ENCODE results near the gene AGBL1.
"Not testable (repeated sequence)": the region's sequence is repeated elsewhere in the genome, so short reads cannot be mapped to it uniquely, and the experiment has no call there.

Gene AGBL1

DNA sequence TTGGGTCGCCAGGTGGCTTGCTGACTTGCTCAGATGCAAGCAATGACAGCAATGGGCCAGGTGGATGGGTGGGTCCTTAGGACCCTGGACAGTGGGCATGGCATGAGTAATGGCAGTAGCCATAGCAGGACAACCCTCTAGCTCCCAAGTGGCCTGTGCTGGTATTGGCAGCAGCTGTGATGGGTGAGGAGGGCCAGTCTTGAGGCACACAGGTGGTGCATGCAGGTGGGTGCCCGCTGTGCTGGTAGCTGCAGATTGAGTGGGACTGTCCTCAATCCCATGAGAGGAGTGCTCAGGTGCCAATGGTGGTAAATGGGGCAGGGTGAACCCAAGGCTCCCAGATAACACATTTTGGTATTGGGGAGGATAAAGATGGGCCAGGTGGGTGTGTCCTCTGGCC is 24.2 kb downstream of the AGBL1 start:
- ChIA-PET CTCF (no interaction called here), POLR2A (no interaction called here)
- DNase-seq (ENCODE audit: extremely low spot score), result no peak
- TF ChIP-seq, protein P1, sequence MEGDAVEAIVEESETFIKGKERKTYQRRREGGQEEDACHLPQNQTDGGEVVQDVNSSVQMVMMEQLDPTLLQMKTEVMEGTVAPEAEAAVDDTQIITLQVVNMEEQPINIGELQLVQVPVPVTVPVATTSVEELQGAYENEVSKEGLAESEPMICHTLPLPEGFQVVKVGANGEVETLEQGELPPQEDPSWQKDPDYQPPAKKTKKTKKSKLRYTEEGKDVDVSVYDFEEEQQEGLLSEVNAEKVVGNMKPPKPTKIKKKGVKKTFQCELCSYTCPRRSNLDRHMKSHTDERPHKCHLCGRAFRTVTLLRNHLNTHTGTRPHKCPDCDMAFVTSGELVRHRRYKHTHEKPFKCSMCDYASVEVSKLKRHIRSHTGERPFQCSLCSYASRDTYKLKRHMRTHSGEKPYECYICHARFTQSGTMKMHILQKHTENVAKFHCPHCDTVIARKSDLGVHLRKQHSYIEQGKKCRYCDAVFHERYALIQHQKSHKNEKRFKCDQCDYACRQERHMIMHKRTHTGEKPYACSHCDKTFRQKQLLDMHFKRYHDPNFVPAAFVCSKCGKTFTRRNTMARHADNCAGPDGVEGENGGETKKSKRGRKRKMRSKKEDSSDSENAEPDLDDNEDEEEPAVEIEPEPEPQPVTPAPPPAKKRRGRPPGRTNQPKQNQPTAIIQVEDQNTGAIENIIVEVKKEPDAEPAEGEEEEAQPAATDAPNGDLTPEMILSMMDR (IDR thresholded peaks at IDR 0.05; ENCODE audit: control extremely low read depth, extremely low read depth, low read depth, missing control alignments), result no peak

DNA sequence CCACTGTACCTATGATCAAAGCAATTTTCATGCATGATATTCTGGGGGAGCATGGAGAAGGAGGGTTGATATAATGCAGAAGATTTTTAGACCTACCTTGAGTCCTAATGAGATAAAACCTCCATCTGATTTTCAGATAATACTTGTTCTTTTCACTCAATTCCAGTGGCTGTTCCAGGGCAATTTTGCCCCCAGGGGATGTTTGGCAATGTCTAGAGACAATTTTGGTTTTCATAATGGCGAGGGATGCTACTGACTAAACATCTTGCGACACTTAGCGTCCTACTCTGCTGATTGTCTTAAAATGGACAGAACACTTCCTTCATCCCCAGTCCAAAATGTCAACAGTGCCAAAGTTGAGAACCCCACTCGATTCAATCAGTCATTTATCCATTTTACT is 26.6 kb downstream of the AGBL1 start:
- TF ChIP-seq, protein P1 (IDR thresholded peaks at IDR 0.05; ENCODE audit: control extremely low read depth, extremely low read depth, low read depth, missing control alignments), result no peak
- DNase-seq (ENCODE audit: extremely low spot score), result no peak
- ChIA-PET CTCF (no interaction called here), POLR2A (no interaction called here)

DNA sequence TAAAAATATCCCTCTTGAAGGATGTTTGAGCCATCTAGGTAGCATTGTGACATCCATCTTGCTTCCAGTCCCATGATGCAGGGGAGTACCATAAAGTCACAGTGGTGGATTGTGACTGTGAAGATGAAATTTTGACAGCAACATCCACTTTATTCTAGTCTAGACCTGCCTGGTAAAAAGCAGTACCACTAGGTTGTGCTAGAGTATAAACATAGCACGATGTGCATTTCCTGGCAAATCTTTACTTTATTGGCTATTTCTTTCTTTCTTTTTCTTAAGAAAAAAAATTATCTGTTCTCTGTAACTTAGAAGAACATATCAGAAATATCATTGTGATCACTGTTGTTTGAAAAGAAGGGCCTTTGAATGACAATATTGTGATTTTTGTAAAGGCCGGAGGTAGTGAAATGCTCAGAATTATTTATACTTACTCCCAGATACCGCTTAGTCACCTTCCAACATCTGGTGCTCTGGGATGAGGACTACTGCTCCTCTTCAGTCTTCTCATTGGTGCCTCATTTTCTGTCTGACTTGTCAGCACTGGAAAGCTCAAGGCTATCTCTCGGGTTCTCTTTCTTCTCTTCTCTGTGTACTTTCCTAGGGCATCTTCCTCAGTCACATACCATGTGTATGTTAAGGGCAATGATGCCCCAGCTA is 35.6 kb downstream of the AGBL1 start:
- TF ChIP-seq, protein P1 (IDR thresholded peaks at IDR 0.05; ENCODE audit: control extremely low read depth, extremely low read depth, low read depth, missing control alignments), result no peak
- POLR2A ChIA-PET, result no interaction called here
- CTCF ChIA-PET, result no interaction called here
- no peak for DNase-seq (ENCODE audit: extremely low spot score)

DNA sequence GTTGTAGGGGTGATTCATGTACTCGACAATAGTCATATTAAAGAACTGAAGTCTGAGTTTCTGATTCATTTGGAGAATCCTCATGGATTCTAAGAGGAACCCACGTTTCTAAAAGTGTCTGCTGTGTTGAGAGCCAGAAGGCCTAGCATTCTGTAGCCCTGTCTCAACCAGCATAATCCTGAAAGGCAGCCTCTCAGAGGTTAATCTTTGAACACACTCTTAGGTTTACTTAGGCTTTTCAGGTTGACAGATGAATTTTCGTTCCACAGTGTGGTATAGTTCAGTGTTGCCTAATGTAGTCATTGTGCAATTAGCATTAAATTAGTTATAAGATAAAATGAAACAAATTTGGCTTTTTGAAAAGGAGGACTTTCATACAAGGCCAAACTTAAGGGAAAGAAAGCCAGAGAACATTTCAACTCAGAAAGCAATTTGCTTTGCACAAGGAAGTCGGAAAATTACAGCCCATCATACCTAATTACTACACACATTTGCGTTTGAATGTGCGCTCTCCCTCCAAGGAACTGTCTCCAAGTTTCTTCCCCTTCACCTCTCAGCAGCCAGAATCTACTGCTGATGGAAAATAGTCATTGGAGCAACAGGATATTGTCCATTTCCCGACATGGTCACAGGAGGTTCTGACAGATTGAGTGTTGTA is 42.0 kb downstream of the AGBL1 start:
- TF ChIP-seq, protein P1 (IDR thresholded peaks at IDR 0.05; ENCODE audit: control extremely low read depth, extremely low read depth, low read depth, missing control alignments), result no peak
- CTCF ChIA-PET, result no interaction called here

DNA sequence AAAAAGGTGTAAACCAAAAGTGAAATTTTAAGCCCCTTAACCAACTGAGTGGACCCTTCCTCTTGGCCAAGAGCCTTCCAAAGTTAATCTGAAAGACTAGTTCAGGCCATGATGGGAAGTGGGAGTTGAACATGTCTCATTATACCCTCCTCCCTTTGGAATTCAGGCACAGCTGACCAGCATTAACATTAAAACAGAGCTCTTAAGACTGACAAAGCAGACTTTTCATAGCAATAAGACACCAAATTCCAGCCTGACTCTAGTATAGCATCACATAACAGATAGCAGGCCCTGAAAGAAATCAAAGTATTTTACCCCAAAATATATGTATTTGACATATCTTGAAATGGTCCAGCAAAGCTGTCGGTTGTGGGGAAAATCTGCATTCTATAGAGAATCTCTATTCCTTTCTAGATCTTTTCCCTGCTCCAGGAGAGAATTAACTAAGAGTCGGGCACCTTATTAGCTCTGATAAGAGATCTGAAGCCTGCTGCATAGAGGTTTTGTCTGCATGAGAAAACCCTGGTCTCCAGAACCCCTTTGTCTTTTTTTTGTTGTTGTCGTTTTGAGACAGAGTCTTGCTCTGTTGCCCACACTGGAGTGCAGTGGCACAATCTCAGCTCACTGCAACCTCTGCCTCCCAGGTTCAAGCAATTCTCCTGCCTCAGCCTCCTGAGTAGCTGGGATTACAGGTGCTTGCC is 43.2 kb downstream of the AGBL1 start:
- CTCF ChIA-PET; DNase-seq (ENCODE audit: extremely low spot score); POLR2A ChIA-PET: not testable (repeated sequence)

More for the DNA sequence above, 42.0 kb downstream of the AGBL1 start:
- POLR2A ChIA-PET, result no interaction called here
- DNase-seq (ENCODE audit: extremely low spot score), result no peak

DNA sequence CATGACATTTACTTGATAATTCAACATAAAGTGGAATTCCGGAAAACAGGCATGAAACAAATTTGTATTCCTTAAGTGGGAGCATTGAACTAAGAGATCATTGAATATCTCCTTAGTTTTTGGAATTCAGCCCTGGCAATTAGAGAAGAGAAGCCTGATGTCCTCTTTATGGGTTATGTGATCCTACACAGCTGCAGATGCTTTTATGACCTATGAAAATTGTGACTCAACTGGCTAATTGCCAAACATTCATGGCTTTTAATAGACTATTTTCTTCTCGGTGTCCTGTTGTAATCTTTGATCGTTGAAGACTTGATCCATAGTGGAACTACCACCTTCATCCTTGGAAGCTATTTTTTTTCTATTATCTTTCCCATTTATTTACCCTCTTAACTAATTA is 46.1 kb downstream of the AGBL1 start:
- no peak for DNase-seq (ENCODE audit: extremely low spot score)
- CTCF ChIA-PET, result no interaction called here
- TF ChIP-seq, protein P1 (IDR thresholded peaks at IDR 0.05; ENCODE audit: control extremely low read depth, extremely low read depth, low read depth, missing control alignments), result no peak
- POLR2A ChIA-PET, result no interaction called here

DNA sequence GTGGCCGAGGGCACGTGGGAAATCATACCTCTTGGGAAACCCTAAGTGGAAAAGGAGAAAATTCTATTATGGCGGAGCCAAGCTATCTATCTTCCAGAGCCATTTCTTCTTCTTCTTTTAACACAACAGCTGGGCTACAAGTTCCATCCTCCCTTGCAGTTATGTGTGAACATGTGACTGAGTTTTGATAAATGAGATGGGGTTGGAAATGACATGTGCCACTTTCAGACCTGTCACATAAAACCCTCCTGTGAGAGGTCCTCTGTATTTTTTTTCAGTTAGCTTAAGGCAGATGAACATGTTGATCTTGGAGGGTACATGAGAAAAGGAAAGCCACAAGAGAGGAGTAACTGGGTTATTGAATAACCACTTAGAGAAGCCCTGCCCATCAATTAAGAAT is 47.9 kb downstream of the AGBL1 start:
- DNase-seq (ENCODE audit: extremely low spot score), result no peak
- POLR2A ChIA-PET, result no interaction called here
- TF ChIP-seq, protein P1 (IDR thresholded peaks at IDR 0.05; ENCODE audit: control extremely low read depth, extremely low read depth, low read depth, missing control alignments), result no peak
- CTCF ChIA-PET, result no interaction called here

Data from GM10248 (cell line).